HG02759 (cell line): ENCODE data around the gene GPC5.
"Not testable (repeated sequence)": the region's sequence is repeated elsewhere in the genome, so short reads cannot be mapped to it uniquely, and the experiment has no call there.

Experiments
- ATAC-seq: cut with Tn5 transposase; IDR thresholded peaks from one replicate; pipeline ENCODE4 v1.9.1; 2021; ENCODE audit warnings: mild to moderate bottlenecking, moderate library complexity; ENCODE audit not compliant: unreplicated experiment

GPC5 gene

GRCh38 chr13:91762957-91763356, 364.5 kb downstream of the GPC5 start:
- no peak for ATAC-seq

GRCh38 chr13:91764527-91764926, 366.1 kb downstream of the GPC5 start:
- ATAC-seq: no peak

- ATAC-seq: no peak
Measured at GRCh38 chr13:91767651-91768050, 369.2 kb downstream of the GPC5 start.

- ATAC-seq: no peak
Measured at GRCh38 chr13:91768746-91769145, 370.3 kb downstream of the GPC5 start.

GRCh38 chr13:91771229-91771628, 372.8 kb downstream of the GPC5 start:
- no peak for ATAC-seq

GRCh38 chr13:91773591-91774227, 375.3 kb downstream of the GPC5 start:
- ATAC-seq: no peak

- ATAC-seq: no peak
Measured at GRCh38 chr13:91774397-91774796, 376.0 kb downstream of the GPC5 start.

GRCh38 chr13:91776611-91777193, 378.3 kb downstream of the GPC5 start:
- no peak for ATAC-seq

- no peak for ATAC-seq
Measured at GRCh38 chr13:91778123-91778522, 379.7 kb downstream of the GPC5 start.

- ATAC-seq: not testable (repeated sequence)
Measured at GRCh38 chr13:91781982-91782691, 383.7 kb downstream of the GPC5 start.

- ATAC-seq: peak; percentile 83
Measured at GRCh38 chr13:91785431-91786119, 387.2 kb downstream of the GPC5 start.

- no peak for ATAC-seq
Measured at GRCh38 chr13:91792054-91792453, 393.6 kb downstream of the GPC5 start.

- no peak for ATAC-seq
Measured at GRCh38 chr13:91797567-91797966, 399.1 kb downstream of the GPC5 start.

GRCh38 chr13:91798338-91798737, 399.9 kb downstream of the GPC5 start:
- not testable (repeated sequence) for ATAC-seq

GRCh38 chr13:91801772-91802171, 403.4 kb downstream of the GPC5 start:
- ATAC-seq: not testable (repeated sequence)

- ATAC-seq: no peak
Measured at GRCh38 chr13:91802957-91803356, 404.5 kb downstream of the GPC5 start.

GRCh38 chr13:91804724-91805123, 406.3 kb downstream of the GPC5 start:
- ATAC-seq: no peak

GRCh38 chr13:91805605-91806004, 407.2 kb downstream of the GPC5 start:
- no peak for ATAC-seq

- no peak for ATAC-seq
Measured at GRCh38 chr13:91809161-91809560, 410.7 kb downstream of the GPC5 start.

GRCh38 chr13:91813253-91813652, 414.8 kb downstream of the GPC5 start:
- ATAC-seq: no peak

- no peak for ATAC-seq
Measured at GRCh38 chr13:91816263-91816807, 417.9 kb downstream of the GPC5 start.
